Measurements from ENCODE around the gene TMPRSS4. TPM values are rescaled to one million over a fixed set of nuclear protein-coding genes. Genes with fewer than 3 reads are reported as not detected.

The TMPRSS4 gene
- total RNA-seq, 1 experiment from 2014 or later = 1.5 TPM

- ChIA-PET RAD21 (ENCODE audit: low non-redundant PET in 1 of 2, low total read pairs in 2 of 2, uncharacterized antibody in 2 of 2, unreplicated experiment in 2 of 2) (no interaction called here), CTCF (no interaction called here), POLR2A (no interaction called here)
- Histone ChIP-seq H3K27me3 (ENCODE audit: insufficient read depth, low read length) (no peaks in the 10 kb centered on the region), H3K79me2 (ENCODE audit: insufficient read depth, low read length) (no peaks in the 10 kb centered on the region), H3K4me2 (ENCODE audit: low read length) (peak overlapping the region; percentile 21; the same call in 1 of the 2 replicates), H3K9ac (ENCODE audit: low read length) (no peak overlapping the region), H4K20me1 (ENCODE audit: insufficient read depth) (no peaks in the 10 kb centered on the region), H2AFZ (ENCODE audit: low read depth, low read length, poor library complexity, severe bottlenecking) (no peak overlapping the region), H3K4me1 (ENCODE audit: control insufficient read depth in 1 of 2, insufficient read depth in 2 of 2, low read length in 2 of 2) (peaks cover 0 to 6% of the 10 kb centered on the region in 2 experiments; a peak in 1 of 4 replicates), H3K36me3 (ENCODE audit: control insufficient read depth in 1 of 2, insufficient read depth in 2 of 2, low read length in 2 of 2) (no peaks in the 10 kb centered on the region), H3K4me3 (replicated peaks in 1 of 2; ENCODE audit: low read depth in 1 of 2, low read length in 2 of 2) (no peak overlapping the region), H3K9me2 (ENCODE audit: insufficient read depth) (no peaks in the 10 kb centered on the region), H3K9me3 (ENCODE audit: control insufficient read depth in 1 of 2, insufficient read depth in 1 of 2, low read depth in 1 of 2, low read length in 2 of 2) (no peaks in the 10 kb centered on the region), H3K27ac (ENCODE audit: low read depth, low read length) (no peak overlapping the region)
- no TSS peak for BruUV-seq (replicated peaks)
- ATAC-seq (no peak; the same call in 1 of the 2 replicates), DNase-seq (ENCODE audit: low read depth, low spot score) (no peak)
- intact Hi-C loops (cut with micrococcal nuclease) = no loop called here
- no peak for TF ChIP-seq ZFX (IDR thresholded peaks at IDR 0.05)
- no peak for TF ChIP-seq FOSL1 (IDR thresholded peaks at IDR 0.05; ENCODE audit: low read depth)
- TF ChIP-seq ELF1 (IDR thresholded peaks at IDR 0.05; ENCODE audit: borderline replicate concordance, low read depth) = no peak
- no peak for TF ChIP-seq POLR2AphosphoS5 (IDR thresholded peaks at IDR 0.05; ENCODE audit: low read depth, low read length)
- TF ChIP-seq ZNF274 (IDR thresholded peaks at IDR 0.05; ENCODE audit: low read depth, low read length) = no peak
- no peak for TF ChIP-seq SRF (IDR thresholded peaks at IDR 0.05; ENCODE audit: low read depth)
- TF ChIP-seq MAX (IDR thresholded peaks at IDR 0.05) = no peak
- no peak for TF ChIP-seq POLR2A (IDR thresholded peaks at IDR 0.05; ENCODE audit: borderline replicate concordance, extremely low read depth, insufficient read depth, insufficient read length)
- no peak for TF ChIP-seq TCF7L2 (IDR thresholded peaks at IDR 0.05; ENCODE audit: borderline replicate concordance, extremely low read depth, insufficient read depth, insufficient read length)
Observed at GRCh38 chr11:118106789-118107335, 30.0 kb downstream of the TMPRSS4 start.

DNA sequence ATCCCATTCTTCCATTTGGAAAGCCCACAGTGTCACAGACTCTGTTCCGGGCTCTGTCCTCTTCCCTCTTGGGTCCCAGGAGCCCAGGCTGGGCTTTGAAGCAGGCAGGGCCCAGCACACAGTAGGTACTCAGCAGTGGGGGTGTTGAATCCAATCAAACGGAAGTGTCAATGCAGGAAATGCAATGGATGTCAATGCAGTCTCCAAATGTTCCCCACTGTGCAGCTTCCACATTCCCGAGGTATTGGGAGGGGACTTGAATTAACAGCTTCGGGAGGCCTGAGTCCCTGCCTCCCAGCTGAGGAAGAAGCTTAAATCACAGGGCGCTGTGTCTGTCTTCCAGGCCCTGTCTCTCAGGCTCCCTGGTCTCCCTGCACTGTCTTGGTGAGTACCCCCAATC is 31.6 kb downstream of the TMPRSS4 start:
- Histone ChIP-seq H4K20me1 (ENCODE audit: insufficient read depth) (no peaks in the 10 kb centered on the region), H3K36me3 (ENCODE audit: control insufficient read depth in 1 of 2, insufficient read depth in 2 of 2, low read length in 2 of 2) (no peaks in the 10 kb centered on the region), H3K27me3 (ENCODE audit: insufficient read depth, low read length) (no peaks in the 10 kb centered on the region), H3K27ac (ENCODE audit: low read depth, low read length) (no peak overlapping the region), H3K4me3 (replicated peaks in 1 of 2; ENCODE audit: low read depth in 1 of 2, low read length in 2 of 2) (no peak overlapping the region), H3K4me1 (ENCODE audit: control insufficient read depth in 1 of 2, insufficient read depth in 2 of 2, low read length in 2 of 2) (peaks cover 0 to 6% of the 10 kb centered on the region in 2 experiments; a peak in 1 of 4 replicates), H3K79me2 (ENCODE audit: insufficient read depth, low read length) (no peaks in the 10 kb centered on the region), H3K4me2 (ENCODE audit: low read length) (no peak overlapping the region), H3K9me2 (ENCODE audit: insufficient read depth) (no peaks in the 10 kb centered on the region), H2AFZ (ENCODE audit: low read depth, low read length, poor library complexity, severe bottlenecking) (no peak overlapping the region), H3K9me3 (ENCODE audit: control insufficient read depth in 1 of 2, insufficient read depth in 1 of 2, low read depth in 1 of 2, low read length in 2 of 2) (no peaks in the 10 kb centered on the region), H3K9ac (ENCODE audit: low read length) (no peak overlapping the region)
- DNase-seq (ENCODE audit: low read depth, low spot score) (no peak), ATAC-seq (no peak)
- ChIA-PET RAD21 (ENCODE audit: low non-redundant PET in 1 of 2, low total read pairs in 2 of 2, uncharacterized antibody in 2 of 2, unreplicated experiment in 2 of 2) (no interaction called here), CTCF (no interaction called here), POLR2A (no interaction called here)
- BruUV-seq (replicated peaks) = no TSS peak
- no peak for TF ChIP-seq POLR2AphosphoS5 (IDR thresholded peaks at IDR 0.05; ENCODE audit: low read depth, low read length)
- no peak for TF ChIP-seq CTCF (IDR thresholded peaks at IDR 0.05 in 2 of 3, conservative IDR thresholded peaks at IDR 0.05 in 1 of 3; ENCODE audit: borderline replicate concordance in 1 of 3, insufficient read depth in 1 of 3, low read depth in 2 of 3, low read length in 2 of 3)
- no peak for TF ChIP-seq MAX (IDR thresholded peaks at IDR 0.05)
- no peak for TF ChIP-seq POLR2A (IDR thresholded peaks at IDR 0.05; ENCODE audit: borderline replicate concordance, extremely low read depth, insufficient read depth, insufficient read length)
- no peak for TF ChIP-seq SRF (IDR thresholded peaks at IDR 0.05; ENCODE audit: low read depth)
- no peak for TF ChIP-seq RAD21 (IDR thresholded peaks at IDR 0.05; ENCODE audit: low read depth)
- no peak for TF ChIP-seq CEBPB (IDR thresholded peaks at IDR 0.05; ENCODE audit: low read depth)
- TF ChIP-seq JUND (IDR thresholded peaks at IDR 0.05) = no peak
- no peak for TF ChIP-seq ZFX (IDR thresholded peaks at IDR 0.05)
- TF ChIP-seq SP1 (IDR thresholded peaks at IDR 0.05; ENCODE audit: low read depth) = no peak
- TF ChIP-seq ATF3 (IDR thresholded peaks at IDR 0.05) = no peak
- intact Hi-C loops (cut with micrococcal nuclease) = no loop called here

Data from HCT116 (cell line).